GM21737 (cell line): Measurements from ENCODE around the gene IGF2BP2.
"Not testable (repeated sequence)": the region's sequence is repeated elsewhere in the genome, so short reads cannot be mapped to it uniquely, and the experiment has no call there.

Source experiments
- ATAC-seq: cut with Tn5 transposase; IDR thresholded peaks from one replicate; pipeline ENCODE4 v1.9.1; 2021; ENCODE audit warnings: mild to moderate bottlenecking, moderate library complexity; ENCODE audit not compliant: unreplicated experiment

IGF2BP2 gene

DNA sequence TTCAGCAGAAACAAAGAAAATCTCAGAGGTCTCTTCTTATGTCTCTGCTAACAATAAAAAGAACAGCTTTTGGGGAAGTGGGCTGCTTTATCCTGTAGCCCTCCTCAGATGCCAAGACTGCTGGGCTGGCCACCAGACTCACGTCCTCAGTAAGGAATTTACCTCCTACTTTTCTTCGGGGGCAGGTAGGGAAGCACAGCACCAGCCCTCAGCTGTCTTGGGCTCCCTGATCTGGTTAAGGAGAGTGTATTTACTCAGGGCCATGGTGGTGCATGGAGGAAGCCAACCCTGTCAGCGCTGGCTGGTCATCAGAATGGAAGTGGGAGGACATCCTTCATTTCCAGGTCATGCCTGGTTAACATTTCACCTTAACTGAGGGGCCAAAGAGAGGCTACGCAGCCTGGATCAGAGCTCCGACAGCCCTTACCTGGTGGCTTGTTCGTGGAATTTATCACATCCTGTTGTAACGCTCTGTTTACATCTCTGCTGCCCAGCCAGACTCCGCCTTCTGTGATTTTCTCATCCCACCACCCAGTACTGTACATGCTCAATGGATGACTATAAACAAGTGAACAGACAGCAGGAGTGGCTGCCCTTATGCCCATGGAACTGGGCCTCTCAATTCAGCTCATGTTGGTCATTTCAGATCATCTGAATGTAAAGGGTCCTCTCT lies 108.3 kb downstream of the IGF2BP2 start:
- no peak for ATAC-seq

DNA sequence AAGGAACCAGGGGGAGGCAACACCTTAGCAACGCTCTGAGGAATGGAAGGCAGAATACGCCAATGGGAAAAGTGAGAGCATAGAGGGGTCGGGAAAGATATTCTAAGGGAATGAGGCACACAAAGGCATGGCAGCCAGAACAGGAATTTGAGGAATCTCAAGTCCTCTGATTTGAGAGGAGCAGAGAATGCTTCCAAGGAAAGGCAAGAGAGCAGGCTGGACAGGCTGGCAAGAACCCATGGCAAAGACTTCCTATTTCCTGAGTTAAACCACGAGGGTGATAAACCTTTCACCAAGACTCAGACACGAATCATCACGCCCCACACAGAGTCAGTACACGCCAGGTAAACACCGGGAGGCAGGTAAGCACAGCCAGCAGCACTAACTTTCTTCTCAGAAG lies 109.8 kb downstream of the IGF2BP2 start:
- ATAC-seq = no peak

DNA sequence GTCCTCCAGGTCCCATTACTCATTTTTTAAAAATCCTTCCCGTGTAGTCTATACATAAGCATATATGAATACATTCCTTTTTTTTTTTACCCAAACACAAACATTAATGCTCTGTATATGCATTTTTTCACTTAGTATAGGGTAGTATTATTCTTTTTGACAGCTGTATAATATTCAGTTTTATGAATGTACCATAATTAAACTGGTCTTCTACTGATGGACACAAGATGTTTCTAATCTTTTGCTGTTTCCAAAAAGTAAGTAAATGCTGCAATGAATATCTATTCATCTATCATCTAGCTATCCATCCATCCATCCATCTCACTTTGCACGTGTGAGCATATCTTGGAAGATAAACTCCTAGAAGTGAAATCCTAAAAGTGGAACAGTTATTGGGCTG lies 110.8 kb downstream of the IGF2BP2 start:
- ATAC-seq = no peak

DNA sequence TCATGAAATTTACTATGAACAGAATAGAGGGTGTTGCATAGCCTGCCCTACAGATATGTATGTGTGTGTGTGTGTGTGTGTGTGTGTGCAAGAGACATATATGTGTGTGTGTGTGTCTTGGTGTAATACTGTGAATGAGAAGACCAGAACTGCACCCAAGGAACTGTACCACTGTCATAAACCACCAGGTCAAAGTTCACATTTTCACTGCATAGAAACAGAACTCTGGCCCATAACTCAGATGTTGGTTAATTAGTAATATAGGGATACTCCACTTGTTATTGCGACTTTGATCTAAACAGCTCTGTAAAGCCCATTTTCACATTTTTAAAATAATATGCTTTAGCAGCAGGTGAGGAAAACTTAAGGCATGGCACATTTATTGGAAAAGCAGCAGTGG lies 111.8 kb downstream of the IGF2BP2 start:
- no peak for ATAC-seq

DNA sequence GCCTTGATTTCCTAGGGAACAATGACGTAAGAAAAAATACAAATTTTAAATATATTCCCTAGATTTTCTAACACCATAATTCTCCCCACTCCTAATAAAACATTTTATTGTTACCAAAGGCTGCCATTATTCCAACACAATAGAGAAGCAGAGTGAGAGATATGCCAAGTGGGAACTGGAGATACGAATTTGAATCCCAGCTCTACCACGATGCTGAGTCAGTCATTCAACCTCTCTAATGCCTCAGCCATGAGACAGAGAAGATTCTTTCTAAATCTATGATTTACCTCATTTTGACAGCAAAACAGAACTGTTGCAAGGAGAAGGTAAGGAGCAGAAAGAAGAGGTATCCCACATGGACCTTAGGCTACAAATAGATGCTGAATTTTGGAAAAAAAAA lies 112.5 kb downstream of the IGF2BP2 start:
- ATAC-seq = no peak

DNA sequence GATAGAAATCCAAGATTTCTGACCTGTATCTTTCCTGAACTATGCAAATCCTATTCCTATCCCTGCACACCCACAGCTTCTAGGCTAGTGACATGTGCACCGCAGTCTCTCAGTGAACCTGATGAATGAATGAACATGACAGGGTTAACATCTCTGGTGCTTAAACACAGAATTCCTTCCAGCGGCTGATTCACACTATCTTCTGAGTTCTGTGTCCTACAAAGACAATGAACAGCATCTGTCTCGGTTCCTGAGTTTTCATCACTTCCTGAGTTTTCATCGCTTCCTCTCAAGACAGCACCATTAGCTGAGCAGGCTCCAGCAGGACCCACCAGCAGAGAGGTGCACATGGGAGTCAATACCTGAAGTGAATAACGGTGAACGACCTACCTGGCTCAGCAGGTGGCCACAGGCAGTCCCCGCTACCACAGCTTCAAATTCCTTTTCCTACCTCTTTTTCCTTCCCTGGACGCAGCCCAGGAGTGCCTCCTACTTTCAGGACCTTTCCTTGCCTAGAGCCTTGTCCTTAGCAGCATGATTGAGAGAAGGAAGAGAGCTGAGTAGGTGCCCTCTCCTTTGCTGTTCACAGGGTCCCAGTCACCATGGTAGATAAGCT lies 113.5 kb downstream of the IGF2BP2 start:
- ATAC-seq = no peak

DNA sequence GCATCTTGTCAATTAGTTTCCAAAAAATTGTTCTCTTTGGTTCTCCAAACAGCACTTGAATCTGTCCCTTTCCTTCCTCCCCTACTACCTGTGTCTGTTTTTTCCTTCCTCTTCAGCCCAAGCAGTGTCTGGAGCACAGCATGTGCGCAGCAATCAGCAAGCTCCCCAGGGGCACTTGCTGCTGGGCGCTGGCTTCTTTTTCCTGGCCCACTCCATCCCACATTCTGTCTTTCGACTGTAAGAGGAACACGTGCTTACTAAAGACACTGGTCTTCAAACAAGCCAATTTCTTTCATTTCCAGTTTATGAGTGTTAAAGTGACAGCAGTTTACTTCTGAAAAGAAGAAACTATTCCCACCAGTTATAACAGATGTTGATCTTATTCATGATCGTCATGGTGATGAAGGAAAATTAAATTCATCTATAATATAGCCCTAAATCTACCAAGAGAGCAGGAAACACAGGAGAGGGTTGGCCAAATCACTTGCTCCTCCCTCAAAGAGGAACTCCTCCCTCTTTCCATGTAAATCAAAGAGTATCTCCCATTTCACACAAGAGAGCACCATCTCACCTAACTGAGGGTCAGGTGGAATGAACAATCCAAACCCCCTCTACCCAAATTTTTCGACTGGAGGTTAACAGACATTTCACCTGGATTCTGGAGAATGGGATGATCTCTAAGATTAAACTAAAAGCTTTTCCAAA lies 115.4 kb downstream of the IGF2BP2 start:
- ATAC-seq = no peak

DNA sequence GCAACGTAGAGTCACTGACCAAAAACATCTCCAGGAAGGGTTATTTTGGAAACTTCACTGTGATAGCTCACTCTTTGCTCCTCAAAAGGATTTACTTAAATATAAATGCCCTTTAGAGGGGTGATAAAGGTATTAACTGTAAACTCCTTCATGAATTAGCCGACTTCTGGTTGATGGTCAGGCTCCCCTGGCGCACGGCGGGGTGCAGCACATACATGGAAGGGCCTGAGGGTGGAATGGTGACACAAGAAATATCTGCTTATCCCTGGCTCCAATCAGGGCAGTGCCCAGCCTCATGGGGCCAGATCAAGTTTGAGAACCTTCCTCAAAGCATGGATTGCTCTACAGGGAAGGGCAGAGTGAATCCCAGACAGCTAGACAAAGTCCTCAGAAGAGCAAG lies 116.5 kb downstream of the IGF2BP2 start:
- ATAC-seq = no peak

DNA sequence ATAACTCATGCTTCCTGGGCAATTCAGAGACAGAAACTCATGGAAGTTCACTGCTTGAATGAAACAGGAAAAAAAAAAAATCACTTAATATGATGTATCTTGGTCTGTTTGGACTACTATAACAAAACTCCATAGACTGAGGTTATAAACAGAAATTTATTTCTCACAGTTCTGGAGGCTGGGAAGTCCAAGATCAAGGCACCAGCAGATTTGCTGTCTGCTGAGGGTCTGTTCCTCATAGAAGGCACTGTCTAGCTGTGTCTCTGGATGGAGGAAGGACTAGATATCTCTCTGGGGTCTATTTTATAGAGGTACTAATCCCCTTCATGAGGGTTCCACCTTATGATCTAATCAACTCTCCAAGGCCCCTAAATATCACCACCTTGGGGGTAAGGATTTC lies 119.3 kb downstream of the IGF2BP2 start:
- ATAC-seq = no peak

DNA sequence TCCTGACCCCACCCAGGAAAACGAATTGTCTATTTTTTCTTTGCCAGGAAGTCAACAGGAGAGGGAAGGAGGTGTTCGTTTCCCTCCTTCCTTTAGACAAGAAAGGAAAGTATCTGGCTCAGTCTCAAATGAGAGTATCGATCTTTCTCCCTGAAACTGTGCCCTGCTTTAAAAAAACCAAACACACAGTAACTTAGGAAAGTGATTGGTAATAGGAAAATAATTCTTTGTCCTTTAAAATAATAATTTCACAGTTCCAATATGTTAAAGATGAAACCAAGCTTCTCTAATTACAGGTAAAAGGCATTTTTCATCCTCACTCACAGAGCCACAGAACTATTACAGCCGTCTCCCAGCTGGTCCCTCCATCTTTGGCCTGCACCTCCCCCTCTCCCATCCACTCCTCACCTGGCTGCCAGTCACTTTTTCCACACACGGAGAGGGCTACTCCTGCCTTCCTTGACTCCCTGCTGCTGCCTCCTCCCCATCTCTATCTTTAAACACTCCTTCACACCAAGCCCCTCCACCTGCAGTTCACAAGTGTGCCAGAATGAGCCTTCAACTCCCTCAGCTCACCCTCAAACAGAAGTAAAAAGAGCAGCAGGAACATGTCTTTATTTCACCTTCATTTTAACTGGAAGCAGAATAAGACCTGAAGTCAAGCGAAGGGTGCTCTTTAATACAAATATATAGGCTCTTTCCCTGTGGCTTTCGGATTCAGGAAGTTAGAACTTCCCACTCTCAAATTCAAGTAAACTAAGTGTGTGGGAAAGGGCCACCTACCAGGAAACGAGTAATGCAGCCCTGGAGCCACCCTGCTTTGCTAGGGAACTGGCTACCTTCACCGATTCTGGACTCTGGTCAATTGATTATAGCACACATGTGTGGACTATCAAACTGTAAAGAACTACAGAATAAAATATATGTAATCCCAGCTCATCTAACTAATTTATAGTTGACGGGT lies 122.3 kb downstream of the IGF2BP2 start:
- ATAC-seq = no peak

DNA sequence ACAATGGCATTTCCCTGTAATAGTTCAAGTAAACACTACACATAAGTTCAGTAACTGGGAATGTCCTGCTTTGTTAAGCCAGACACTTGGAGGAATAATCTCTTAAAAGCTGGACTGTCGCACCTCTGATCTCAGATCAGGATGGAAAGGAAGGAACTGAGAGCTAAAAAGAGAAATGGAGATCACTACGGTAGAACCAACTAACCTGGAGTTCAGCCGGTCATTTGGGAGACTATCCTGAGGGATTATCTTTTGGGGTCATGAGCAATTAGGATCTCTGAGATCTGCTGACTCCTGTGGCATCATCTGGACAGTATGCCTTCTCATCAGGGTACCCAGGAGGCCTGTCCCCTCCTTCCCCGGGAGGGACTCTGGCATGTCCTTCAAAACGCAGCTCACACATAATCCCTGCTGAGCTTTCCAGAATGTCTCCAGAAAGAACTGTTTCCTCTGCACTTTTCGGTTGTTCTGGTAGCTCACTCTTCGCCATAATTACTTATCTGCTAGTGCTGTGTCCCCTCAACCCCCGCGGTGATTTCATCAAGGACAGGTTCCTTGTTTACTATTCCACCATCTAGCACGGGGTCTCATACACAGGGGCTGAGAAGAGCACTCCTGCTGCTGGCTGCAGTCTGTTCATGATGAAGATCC lies 123.1 kb downstream of the IGF2BP2 start:
- ATAC-seq = no peak

DNA sequence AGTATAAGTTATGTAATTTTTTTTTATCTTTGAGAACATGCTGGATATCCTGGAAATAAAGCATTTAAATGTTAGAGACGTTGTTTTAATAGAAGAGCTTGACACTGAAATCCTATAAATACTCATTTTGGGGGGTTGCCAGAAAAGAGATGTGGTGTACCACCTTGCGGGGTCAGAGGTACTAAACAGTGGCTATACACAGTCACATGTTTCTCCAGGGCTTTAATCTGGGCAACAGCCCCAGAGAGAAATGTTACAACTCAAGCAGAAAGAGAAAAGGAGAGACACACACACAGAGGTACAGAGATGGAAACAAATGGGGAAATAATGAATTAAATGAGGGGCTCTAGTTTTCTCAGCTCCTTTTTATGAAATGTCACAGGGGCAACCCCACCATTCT lies 124.9 kb downstream of the IGF2BP2 start:
- ATAC-seq = no peak

DNA sequence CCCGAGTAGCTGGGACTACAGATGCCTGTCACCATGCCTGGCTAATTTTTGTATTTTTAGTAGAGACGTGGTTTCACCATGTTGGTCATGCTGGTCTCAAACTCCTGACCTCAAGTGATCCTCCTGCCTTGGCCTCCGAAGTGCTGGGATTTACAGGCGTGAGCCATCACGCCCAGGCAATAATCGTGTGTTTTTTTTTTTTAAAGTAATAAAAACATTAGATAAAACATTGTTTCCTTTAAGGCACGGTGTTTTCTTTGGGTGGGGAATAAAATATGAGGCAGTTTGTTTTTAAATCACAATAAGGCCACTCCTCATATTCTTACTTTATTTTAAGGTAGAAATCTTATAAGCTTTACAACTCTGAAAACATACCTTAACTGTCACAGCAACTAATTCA lies 127.6 kb downstream of the IGF2BP2 start:
- not testable (repeated sequence) for ATAC-seq

DNA sequence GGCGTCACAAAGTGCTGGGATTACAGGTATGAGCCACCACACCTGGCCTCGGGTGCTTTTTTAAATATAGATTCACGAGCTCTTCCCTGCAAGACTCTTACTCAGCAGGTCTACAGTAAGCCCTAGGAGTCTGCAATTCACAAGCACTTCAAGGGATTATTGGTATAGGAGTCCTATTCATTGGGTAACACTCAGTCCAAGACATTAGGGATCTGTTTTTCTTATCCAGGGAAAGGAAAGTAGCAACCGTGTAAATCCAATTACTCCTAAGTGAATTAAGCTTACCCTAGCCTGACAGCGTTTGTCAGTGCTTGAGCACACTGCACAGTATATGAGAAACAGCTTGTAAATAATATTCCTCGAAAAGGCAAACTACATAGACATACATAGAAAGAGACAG lies 128.8 kb downstream of the IGF2BP2 start:
- ATAC-seq = no peak

DNA sequence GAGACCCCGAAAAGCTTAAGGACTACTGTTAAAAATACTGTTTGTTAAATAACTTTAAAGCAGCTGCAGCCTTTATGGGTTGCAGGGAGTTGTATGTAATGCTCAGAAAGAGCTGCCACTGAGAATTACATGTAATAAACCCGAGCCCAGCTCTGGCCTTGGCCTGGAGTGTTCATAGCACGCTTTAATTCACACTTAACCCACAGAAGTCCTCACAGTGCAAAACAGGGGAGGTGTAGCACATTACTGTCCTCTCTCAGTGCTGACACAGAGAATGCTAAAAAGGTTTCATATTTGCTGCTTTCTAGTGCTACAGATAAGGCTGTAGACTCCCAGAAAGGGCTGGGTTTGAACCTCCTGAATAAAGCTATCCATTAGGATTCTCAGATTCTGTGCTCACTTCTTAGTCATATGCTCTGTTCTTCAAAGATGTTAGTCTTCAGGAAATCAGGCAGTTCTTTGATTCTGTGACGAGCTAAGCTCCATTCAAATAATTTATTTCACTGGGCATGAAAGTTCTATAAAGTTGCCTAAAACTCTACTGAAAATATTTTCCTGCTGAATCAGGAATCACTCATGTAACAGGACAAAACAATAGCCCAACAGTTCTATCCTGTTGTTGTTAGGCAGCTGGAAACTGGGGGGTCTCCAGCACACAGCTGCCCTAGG lies 130.7 kb downstream of the IGF2BP2 start:
- no peak for ATAC-seq

DNA sequence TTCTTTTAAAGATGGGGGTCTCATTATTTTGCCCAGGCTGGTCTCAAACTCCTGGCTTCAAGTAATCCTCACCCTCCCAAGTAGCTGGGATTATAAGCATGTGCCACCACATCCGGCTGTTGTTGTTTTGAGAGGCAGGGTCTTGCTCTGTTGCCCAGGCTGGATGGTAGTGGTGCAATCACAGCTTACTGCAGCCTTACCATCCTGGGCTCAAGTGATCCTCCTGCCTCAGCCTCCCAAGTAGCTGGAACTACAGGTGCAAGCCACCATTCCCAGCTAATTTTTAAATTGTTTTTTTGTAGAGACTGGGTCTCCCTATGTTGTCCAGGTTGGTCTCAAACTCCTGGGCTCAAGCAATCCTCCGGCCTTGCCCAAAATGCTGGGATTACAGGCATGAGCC lies 133.2 kb downstream of the IGF2BP2 start:
- ATAC-seq = no peak

DNA sequence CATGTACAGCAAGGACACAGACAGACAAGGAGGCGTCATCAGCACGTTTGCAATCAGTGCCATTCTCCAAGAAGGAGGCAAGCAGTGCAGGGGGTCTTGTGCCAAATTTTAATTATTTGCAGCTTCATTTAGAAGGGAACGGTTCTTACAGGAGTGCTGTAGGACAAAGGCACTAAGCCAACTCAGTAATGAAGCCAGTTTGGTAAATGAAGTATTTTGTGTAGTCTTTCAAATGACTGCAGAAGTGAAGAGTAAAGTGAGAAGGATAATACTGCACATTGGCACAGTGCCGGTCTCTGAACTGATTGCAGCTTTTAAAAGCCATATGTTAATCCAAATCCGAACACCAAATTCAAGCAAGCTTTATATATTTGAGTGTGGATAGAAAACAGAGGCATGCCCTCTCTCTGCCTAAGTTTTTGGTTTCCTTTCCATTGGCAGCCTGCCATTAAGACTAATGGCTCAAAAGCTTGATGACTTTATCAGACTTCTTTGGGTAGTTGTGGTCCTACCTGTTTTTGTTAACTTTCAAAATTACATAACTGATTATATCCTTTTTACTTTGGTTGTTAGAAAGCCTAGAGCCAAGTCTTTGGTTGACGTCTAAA lies 137.5 kb downstream of the IGF2BP2 start:
- no peak for ATAC-seq

DNA sequence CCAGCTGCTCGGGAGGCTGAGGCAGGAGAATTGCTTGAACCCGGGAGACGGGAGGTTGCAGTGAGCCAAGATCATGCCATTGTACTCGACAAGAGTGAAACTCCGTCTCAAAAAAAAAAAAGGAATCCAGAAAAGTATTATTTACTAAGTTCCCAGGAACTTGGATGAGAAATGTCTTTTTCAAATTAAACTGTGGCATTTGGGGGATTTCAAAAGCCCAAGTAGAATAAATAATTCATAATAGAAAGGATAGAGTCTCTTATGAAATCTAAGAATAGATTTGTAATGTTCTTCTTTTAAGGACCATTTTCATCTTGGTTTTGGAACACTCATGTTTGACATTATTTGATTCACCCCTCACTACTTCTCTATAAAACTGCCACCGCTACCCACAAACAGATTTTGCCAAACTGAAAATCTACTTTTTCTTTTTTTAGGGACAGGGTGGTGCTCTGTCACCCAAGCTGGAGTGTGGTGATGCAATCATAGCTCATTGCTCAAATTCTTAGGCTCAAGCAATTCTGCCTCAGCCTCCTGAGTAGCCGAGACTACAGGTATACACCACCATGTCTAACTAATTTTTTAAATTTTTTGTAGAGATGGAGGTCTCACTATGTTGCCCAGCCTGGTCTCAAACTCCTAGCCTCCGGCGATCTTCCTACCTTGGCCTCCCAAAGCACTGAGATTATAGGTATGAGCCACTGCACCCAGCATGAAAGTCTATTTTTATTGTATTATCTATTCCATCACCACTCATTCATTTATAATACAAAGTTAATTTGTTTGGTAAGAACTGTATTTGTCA lies 139.4 kb downstream of the IGF2BP2 start:
- ATAC-seq = no peak

DNA sequence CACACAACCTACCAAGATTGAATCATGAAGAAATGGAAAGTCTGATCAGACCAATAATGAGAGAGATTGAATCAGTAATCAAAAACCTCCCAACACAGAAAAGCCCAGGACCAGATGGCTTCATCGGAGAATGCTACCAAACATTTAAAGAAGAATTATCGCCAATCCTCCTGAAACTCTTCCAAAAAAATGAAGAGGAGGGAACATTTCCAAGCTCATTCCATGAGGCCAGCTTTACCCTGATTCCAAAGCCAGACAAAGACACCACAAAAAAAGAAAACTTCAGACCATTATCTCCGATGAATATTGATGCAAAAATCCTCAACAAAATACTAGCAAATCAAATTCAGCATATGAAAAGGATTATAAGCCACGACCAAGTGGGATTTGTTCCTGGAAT lies 144.6 kb downstream of the IGF2BP2 start:
- ATAC-seq = no peak
